HEK293 (cell line): ENCODE measurements around the gene CFAP43.

Experiments used
- CTCF ChIP-seq: fragments of 450-650 bp; formaldehyde crosslinking; IDR thresholded peaks from 2 replicates; pipeline ENCODE4 v1.5.1; 2016; ENCODE audit warnings: missing biosample characterization, missing genetic modification characterization
- ZNF776 ChIP-seq: fragments of 450-650 bp; formaldehyde crosslinking; IDR thresholded peaks from 2 replicates; pipeline ENCODE4 v1.5.0; 2017; ENCODE audit warnings: missing biosample characterization, missing genetic modification characterization, borderline replicate concordance

- no peak for TF ChIP-seq CTCF (tag by site-specific recombination)
- TF ChIP-seq ZNF776 = no peak
Observed at GRCh38 chr10:104255311-104255981, 23.3 kb upstream of the CFAP43 start.
